SU-DHL-6 (cell line): Measurements from ENCODE around the gene PPP1R13B.

ENCODE experiments used
- H2AFZ ChIP-seq: fragments of 200-600 bp; sonication (generic); 2 replicates; pipeline ENCODE4 v1.6.1; 2014; ENCODE audit warnings: low read depth, mild to moderate bottlenecking, moderate library complexity, mixed read lengths, antibody characterized with exemption, low read length; ENCODE audit not compliant: severe bottlenecking
- H3F3A ChIP-seq: fragments of 200-600 bp; shearing (Covaris generic); 2 replicates; pipeline ENCODE4 v1.6.0; 2016; ENCODE audit warnings: antibody characterized with exemption, mild to moderate bottlenecking; ENCODE audit not compliant: insufficient read depth
- H3K27ac ChIP-seq: fragments of 200-600 bp; sonication (generic); 2 replicates; pipeline ENCODE4 v1.5.1; 2016; ENCODE audit warnings: low read depth, mild to moderate bottlenecking, low read length, moderate library complexity, mixed read lengths
- H3K27me3 ChIP-seq: fragments of 200-600 bp; sonication (generic), shearing (Covaris generic); 2 replicates; pipeline ENCODE4 v1.6.0; 2014; ENCODE audit warnings: mild to moderate bottlenecking, low read length
- H3K36me3 ChIP-seq: fragments of 200-600 bp; sonication (generic); 2 replicates; pipeline ENCODE4 v1.6.1; 2014; ENCODE audit warnings: mild to moderate bottlenecking, low read length, mixed read lengths
- H3K4me2 ChIP-seq: fragments of 300-600, 200-600 bp; shearing (Covaris generic), sonication (generic); 2 replicates; pipeline ENCODE4 v1.6.0; 2014; ENCODE audit warnings: low read length, low read depth, mild to moderate bottlenecking; ENCODE audit not compliant: poor library complexity, severe bottlenecking
- H3K4me3 ChIP-seq: fragments of 200-600 bp; sonication (generic); 2 replicates; pipeline ENCODE4 v1.5.1; 2014; ENCODE audit warnings: antibody characterized with exemption, low read length, mild to moderate bottlenecking, mixed read lengths; ENCODE audit not compliant: insufficient read depth, poor library complexity, severe bottlenecking
- H3K79me2 ChIP-seq: fragments of 200-600 bp; sonication (generic); 2 replicates; pipeline ENCODE4 v1.6.1; 2014; ENCODE audit warnings: mild to moderate bottlenecking, low read length, moderate library complexity; ENCODE audit not compliant: insufficient read depth
- H3K9ac ChIP-seq: fragments of 200-600 bp; sonication (generic); 2 replicates; pipeline ENCODE4 v1.7.0; 2014; ENCODE audit warnings: mild to moderate bottlenecking, low read length
- H3K9me2 ChIP-seq: fragments of 200-600 bp; sonication (generic); replicated peaks from 2 replicates; pipeline ENCODE4 v1.6.1; 2014; ENCODE audit warnings: low read length; ENCODE audit not compliant: insufficient read depth
- H3K9me3 ChIP-seq: fragments of 200-600 bp; sonication (generic); 2 replicates; pipeline ENCODE4 v1.6.1; 2014; ENCODE audit warnings: low read length, mixed read lengths; ENCODE audit not compliant: insufficient read depth
- H4K20me1 ChIP-seq: fragments of 200-600 bp; sonication (generic); 2 replicates; pipeline ENCODE4 v1.6.1; 2014; ENCODE audit warnings: low read depth, mild to moderate bottlenecking, antibody characterized with exemption, low read length, moderate library complexity, mixed read lengths
- CTCF ChIP-seq: fragments of 200-600 bp; sonication (generic); IDR thresholded peaks from one replicate; pipeline ENCODE4 v1.5.1; 2017; ENCODE audit warnings: antibody characterized with exemption, mild to moderate bottlenecking, low read length, moderate library complexity; ENCODE audit not compliant: insufficient read depth, poor library complexity, severe bottlenecking
- EZH2phosphoT487 ChIP-seq: fragments of 200-600 bp; sonication (generic), shearing (Covaris generic); conservative IDR thresholded peaks from 2 replicates; pipeline ENCODE4 v1.6.1; 2018; ENCODE audit warnings: mild to moderate bottlenecking, antibody characterized with exemption, low read length, moderate library complexity, mixed read lengths

Gene PPP1R13B

GRCh38 chr14:103763730-103764488 is 83.5 kb downstream of the PPP1R13B start:
- H3K9me2 ChIP-seq, result no peaks in the 10 kb centered on the region
- no peak overlapping the region for H3K4me3 ChIP-seq
- no peaks in the 10 kb centered on the region for H3K9me3 ChIP-seq
- H3K4me2 ChIP-seq, result no peak overlapping the region
- H3K36me3 ChIP-seq, result no peaks in the 10 kb centered on the region
- no peaks in the 10 kb centered on the region for H3K27me3 ChIP-seq
- no peaks in the 10 kb centered on the region for H3F3A ChIP-seq
- no peaks in the 10 kb centered on the region for H3K79me2 ChIP-seq
- no peak overlapping the region for H3K27ac ChIP-seq
- TF ChIP-seq EZH2phosphoT487 (no peak), CTCF (no peak)
- H2AFZ ChIP-seq, result no peak overlapping the region
- no peak overlapping the region for H3K9ac ChIP-seq
- no peaks in the 10 kb centered on the region for H4K20me1 ChIP-seq

DNA sequence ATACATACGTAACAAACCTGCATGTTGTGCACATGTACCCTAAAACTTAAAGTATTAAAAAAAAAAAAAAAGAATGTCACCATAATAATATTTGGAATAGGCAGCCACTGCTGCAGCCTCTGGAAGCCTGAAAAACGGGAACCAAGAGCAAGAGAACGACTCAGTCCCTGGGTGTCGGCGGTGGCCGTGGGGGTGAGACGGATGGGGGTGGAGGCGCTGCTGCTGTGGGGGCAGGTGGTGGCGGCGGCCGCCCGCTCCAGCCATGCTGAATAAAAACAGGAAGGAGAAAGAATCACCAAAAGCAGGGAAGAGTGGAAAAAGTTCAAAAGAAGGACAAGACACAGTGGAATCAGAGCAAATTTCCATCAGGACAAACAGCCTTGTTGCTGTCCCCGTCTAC is 84.8 kb downstream of the PPP1R13B start:
- no peaks in the 10 kb centered on the region for H4K20me1 ChIP-seq
- no peaks in the 10 kb centered on the region for H3K9me3 ChIP-seq
- no peaks in the 10 kb centered on the region for H3K27me3 ChIP-seq
- no peak overlapping the region for H3K9ac ChIP-seq
- H3K9me2 ChIP-seq, result no peaks in the 10 kb centered on the region
- H3K36me3 ChIP-seq, result no peaks in the 10 kb centered on the region
- H3K4me3 ChIP-seq, result no peak overlapping the region
- no peak overlapping the region for H3K27ac ChIP-seq
- H2AFZ ChIP-seq, result no peak overlapping the region
- no peaks in the 10 kb centered on the region for H3F3A ChIP-seq
- no peak overlapping the region for H3K4me2 ChIP-seq
- no peaks in the 10 kb centered on the region for H3K79me2 ChIP-seq
- TF ChIP-seq CTCF (no peak), EZH2phosphoT487 (no peak)

- Histone ChIP-seq H4K20me1 (no peaks in the 10 kb centered on the region), H3K4me3 (no peak overlapping the region), H2AFZ (no peak overlapping the region), H3K9me3 (no peaks in the 10 kb centered on the region), H3K36me3 (no peaks in the 10 kb centered on the region), H3K79me2 (no peaks in the 10 kb centered on the region), H3K4me2 (no peak overlapping the region), H3F3A (no peaks in the 10 kb centered on the region), H3K9me2 (no peaks in the 10 kb centered on the region), H3K27me3 (no peaks in the 10 kb centered on the region), H3K9ac (no peak overlapping the region), H3K27ac (no peak overlapping the region)
- TF ChIP-seq EZH2phosphoT487, result no peak
- TF ChIP-seq CTCF, result no peak
Observed at GRCh38 chr14:103762036-103762435, 85.3 kb downstream of the PPP1R13B start.
